Astrocyte (in vitro differentiated cells and primary cell): Measurements from ENCODE around the gene SPATA20. TPM values are rescaled to one million over a fixed set of nuclear protein-coding genes. Genes with fewer than 3 reads are reported as not detected.

ENCODE experiments used
- DNase-seq: peaks from one replicate; pipeline ENCODE4 v3.0.0-alpha.2; 2010; ENCODE audit warnings: low read depth
- FAIRE-seq: peaks from 2 replicates; lab custom pipeline; 2011; peaks lifted over from hg19 to GRCh38; lab: Jason Lieb, UNC
- H2AFZ ChIP-seq: 2 replicates; pipeline ENCODE4 v1.6.0; 2012; ENCODE audit warnings: low read depth, low read length, inconsistent platforms
- H3K27ac ChIP-seq: 2 replicates; pipeline ENCODE4 v1.5.1; 2011; ENCODE audit warnings: low read depth, low read length, inconsistent platforms
- H3K27me3 ChIP-seq: 2 replicates; pipeline ENCODE4 v1.6.0; 2011; ENCODE audit warnings: low read length, inconsistent platforms; ENCODE audit not compliant: insufficient read depth
- H3K36me3 ChIP-seq: 2 replicates; pipeline ENCODE4 v1.5.1; 2011; ENCODE audit warnings: low read length, inconsistent platforms; ENCODE audit not compliant: insufficient read depth
- H3K4me1 ChIP-seq: 2 replicates; pipeline ENCODE4 v1.5.1; 2011; ENCODE audit warnings: low read length, inconsistent platforms; ENCODE audit not compliant: insufficient read depth
- H3K4me2 ChIP-seq: 2 replicates; pipeline ENCODE4 v1.6.0; 2012; ENCODE audit warnings: low read length, inconsistent platforms
- H3K4me3 ChIP-seq: 2 replicates; pipeline ENCODE4 v1.5.1; 2011; ENCODE audit warnings: low read depth, mild to moderate bottlenecking, low read length, inconsistent platforms; ENCODE audit not compliant: insufficient read depth
- H3K79me2 ChIP-seq: 2 replicates; pipeline ENCODE4 v1.6.0; 2012; ENCODE audit warnings: mild to moderate bottlenecking, low read length, inconsistent platforms; ENCODE audit not compliant: insufficient read depth
- H3K9ac ChIP-seq: 2 replicates; pipeline ENCODE4 v1.6.0; 2012; ENCODE audit warnings: mild to moderate bottlenecking, low read length, inconsistent platforms
- H3K9me3 ChIP-seq: 2 replicates; pipeline ENCODE4 v1.5.1; 2012; ENCODE audit warnings: low read depth, mild to moderate bottlenecking, low read length, inconsistent platforms; ENCODE audit not compliant: insufficient read depth
- H4K20me1 ChIP-seq: 2 replicates; pipeline ENCODE4 v1.6.0; 2012; ENCODE audit warnings: low read length, inconsistent platforms; ENCODE audit not compliant: insufficient read depth
- H3K27ac Mint-ChIP-seq: one replicate; pipeline ENCODE4 v1.8.0; 2021; ENCODE audit warnings: mild to moderate bottlenecking, mixed read lengths; ENCODE audit not compliant: unreplicated experiment
- H3K27me3 Mint-ChIP-seq: one replicate; pipeline ENCODE4 v1.8.0; 2021; ENCODE audit warnings: low read depth, mixed read lengths; ENCODE audit not compliant: unreplicated experiment
- H3K36me3 Mint-ChIP-seq: one replicate; pipeline ENCODE4 v1.8.0; 2021; ENCODE audit warnings: low read depth, mixed read lengths; ENCODE audit not compliant: unreplicated experiment
- H3K4me1 Mint-ChIP-seq: one replicate; pipeline ENCODE4 v1.8.0; 2021; ENCODE audit warnings: low read depth, mixed read lengths; ENCODE audit not compliant: unreplicated experiment
- H3K4me3 Mint-ChIP-seq: one replicate; pipeline ENCODE4 v1.8.0; 2021; ENCODE audit warnings: mild to moderate bottlenecking, moderate library complexity, mixed read lengths; ENCODE audit not compliant: unreplicated experiment
- H3K9me3 Mint-ChIP-seq: one replicate; pipeline ENCODE4 v1.8.0; 2021; ENCODE audit warnings: mild to moderate bottlenecking, mixed read lengths; ENCODE audit not compliant: unreplicated experiment
- CTCF ChIP-seq: IDR thresholded peaks from 2 replicates; pipeline ENCODE4 v1.5.1; 2011; ENCODE audit warnings: low read depth, mild to moderate bottlenecking, inconsistent platforms, low read length, moderate library complexity; ENCODE audit not compliant: insufficient read depth
- EZH2 ChIP-seq: IDR thresholded peaks from 2 replicates; pipeline ENCODE4 v1.6.1; 2012; ENCODE audit warnings: mild to moderate bottlenecking, low read length, inconsistent platforms; ENCODE audit not compliant: insufficient read depth
- total RNA-seq: library from RNA; stranded (reverse); gene quantifications from 2 replicates; pipeline ENCODE4 v1.2.1, GENCODE V29; 2021

The SPATA20 gene
- total RNA-seq, 1 donor from 2014 or later = 32.0 TPM

- Histone ChIP-seq H3K79me2 (no peaks in the 10 kb centered on the region), H3K4me1 (no peaks in the 10 kb centered on the region), H3K9me3 (no peaks in the 10 kb centered on the region), H2AFZ (no peak overlapping the region), H4K20me1 (no peaks in the 10 kb centered on the region), H3K4me3 (no peak overlapping the region), H3K27me3 (peaks cover 10% of the 10 kb centered on the region), H3K27ac (no peak overlapping the region), H3K4me2 (no peak overlapping the region), H3K36me3 (no peaks in the 10 kb centered on the region), H3K9ac (no peak overlapping the region)
- Mint-ChIP-seq H3K4me1 (no peaks in the 10 kb centered on the region), H3K4me3 (no peak overlapping the region), H3K36me3 (peaks cover 2% of the 10 kb centered on the region), H3K9me3 (no peaks in the 10 kb centered on the region), H3K27me3 (peaks cover 65% of the 10 kb centered on the region), H3K27ac (no peak overlapping the region)
- TF ChIP-seq EZH2 (no peak), CTCF (no peak)
- FAIRE-seq = no peak
- no peak for DNase-seq
Measured at GRCh38 chr17:50573866-50574611, 27.1 kb downstream of the SPATA20 start.

GRCh38 chr17:50575581-50576210 lies 28.7 kb downstream of the SPATA20 start:
- H3K36me3 Mint-ChIP-seq = no peaks in the 10 kb centered on the region
- H3K36me3 ChIP-seq = no peaks in the 10 kb centered on the region
- no peaks in the 10 kb centered on the region for H4K20me1 ChIP-seq
- no peak overlapping the region for H3K4me2 ChIP-seq
- H2AFZ ChIP-seq = no peak overlapping the region
- TF ChIP-seq CTCF (no peak), EZH2 (no peak)
- H3K27me3 Mint-ChIP-seq = peaks cover 64% of the 10 kb centered on the region
- H3K4me1 Mint-ChIP-seq = no peaks in the 10 kb centered on the region
- DNase-seq (no peak), FAIRE-seq (no peak)
- H3K27me3 ChIP-seq = peaks cover 11% of the 10 kb centered on the region
- H3K27ac ChIP-seq = no peak overlapping the region
- H3K4me1 ChIP-seq = no peaks in the 10 kb centered on the region
- no peaks in the 10 kb centered on the region for H3K9me3 Mint-ChIP-seq
- H3K4me3 Mint-ChIP-seq = no peak overlapping the region
- no peak overlapping the region for H3K4me3 ChIP-seq
- no peaks in the 10 kb centered on the region for H3K9me3 ChIP-seq
- H3K9ac ChIP-seq = no peak overlapping the region
- H3K27ac Mint-ChIP-seq = no peak overlapping the region
- no peaks in the 10 kb centered on the region for H3K79me2 ChIP-seq

GRCh38 chr17:50576864-50577263 lies 29.9 kb downstream of the SPATA20 start:
- Mint-ChIP-seq H3K36me3 (no peaks in the 10 kb centered on the region), H3K27me3 (peaks cover 64% of the 10 kb centered on the region), H3K4me1 (no peaks in the 10 kb centered on the region), H3K9me3 (peaks cover 3% of the 10 kb centered on the region), H3K4me3 (no peak overlapping the region), H3K27ac (no peak overlapping the region)
- no peak overlapping the region for H3K9ac ChIP-seq
- H3K9me3 ChIP-seq = no peaks in the 10 kb centered on the region
- H3K4me3 ChIP-seq = no peak overlapping the region
- H3K27me3 ChIP-seq = peaks cover 11% of the 10 kb centered on the region
- H4K20me1 ChIP-seq = no peaks in the 10 kb centered on the region
- H3K4me2 ChIP-seq = no peak overlapping the region
- TF ChIP-seq CTCF = no peak
- TF ChIP-seq EZH2 = no peak
- no peak for DNase-seq
- H3K4me1 ChIP-seq = no peaks in the 10 kb centered on the region
- no peaks in the 10 kb centered on the region for H3K36me3 ChIP-seq
- no peak overlapping the region for H3K27ac ChIP-seq
- H3K79me2 ChIP-seq = no peaks in the 10 kb centered on the region
- H2AFZ ChIP-seq = no peak overlapping the region
- FAIRE-seq = no peak
